Smooth muscle cell (in vitro differentiated cells): Measurements from ENCODE around the gene TRHDE. TPM values are rescaled to one million over a fixed set of nuclear protein-coding genes. Genes with fewer than 3 reads are reported as not detected.

ENCODE experiments used
- DNase-seq: peaks from one replicate; lab custom pipeline; 2025; ENCODE audit not compliant: unreplicated experiment; lab: John Stamatoyannopoulos, UW
- H2AFZ ChIP-seq: fragments of 200-600 bp; sonication (generic); 2 replicates; pipeline ENCODE4 v1.6.0; 2016; ENCODE audit warnings: antibody characterized with exemption, low read depth, mild to moderate bottlenecking
- H3F3A ChIP-seq: fragments of 200-600 bp; sonication (generic); 2 replicates; pipeline ENCODE4 v1.6.0; 2017; ENCODE audit warnings: antibody characterized with exemption, low read depth
- H3K27ac ChIP-seq: fragments of 200-600 bp; sonication (generic); 2 replicates; pipeline ENCODE4 v1.5.1; 2016; ENCODE audit warnings: low read depth, mild to moderate bottlenecking
- H3K27me3 ChIP-seq: fragments of 200-600 bp; sonication (generic); 2 replicates; pipeline ENCODE4 v1.6.1; 2016; ENCODE audit warnings: low read depth, mild to moderate bottlenecking
- H3K36me3 ChIP-seq: fragments of 200-600 bp; sonication (generic); 2 replicates; pipeline ENCODE4 v1.5.1; 2016; ENCODE audit warnings: low read depth
- H3K4me1 ChIP-seq: fragments of 200-600 bp; sonication (generic); 2 replicates; pipeline ENCODE4 v1.5.1; 2016; ENCODE audit warnings: low read depth
- H3K4me2 ChIP-seq: fragments of 200-600 bp; sonication (generic); 2 replicates; pipeline ENCODE4 v1.6.0; 2016; ENCODE audit warnings: mild to moderate bottlenecking
- H3K4me3 ChIP-seq: fragments of 200-600 bp; sonication (generic); 2 replicates; pipeline ENCODE4 v1.5.1; 2016; ENCODE audit warnings: mild to moderate bottlenecking
- H3K79me2 ChIP-seq: fragments of 200-600 bp; sonication (generic); 2 replicates; pipeline ENCODE4 v1.6.0; 2016; ENCODE audit warnings: low read depth, mild to moderate bottlenecking
- H3K9ac ChIP-seq: fragments of 200-600 bp; sonication (generic); 2 replicates; pipeline ENCODE4 v1.6.0; 2016; ENCODE audit warnings: low read depth
- H3K9me3 ChIP-seq: fragments of 200-600 bp; sonication (generic); replicated peaks from 2 replicates; pipeline ENCODE4 v1.5.1; 2016; ENCODE audit warnings: low read depth
- H4K20me1 ChIP-seq: fragments of 200-600 bp; sonication (generic); 2 replicates; pipeline ENCODE4 v1.6.0; 2016; ENCODE audit warnings: low read depth
- WGBS: methylation state at CpG from one replicate; pipeline ENCODE4 v1.1.7; 2016; ENCODE audit warnings: low lambda C conversion rate; 5-methylcytosine and 5-hydroxymethylcytosine counted together
- polyA plus RNA-seq: library from polyadenylated mRNA; unstranded; fragments of >200 nt; fragmentation: Nextera tagmentation; extraction: Ambion mirVana; gene quantifications from 2 replicates; pipeline ENCODE4 v1.2.1, GENCODE V29; 2016
- total RNA-seq: library from RNA; depleted of rRNA; stranded (reverse); fragments of >200 nt; gene quantifications from 2 replicates; pipeline ENCODE4 v1.2.3, GENCODE V29; 2014
- TF ChIP-seq, protein P1 (sequence below): fragments of 200-600 bp; sonication (generic); IDR thresholded peaks from 2 replicates; pipeline ENCODE4 v1.5.1; 2017; ENCODE audit warnings: borderline replicate concordance, mild to moderate bottlenecking, antibody characterized with exemption; ENCODE audit not compliant: insufficient read depth, poor library complexity, severe bottlenecking

TRHDE gene
- total and polyA plus RNA-seq, 2 experiments from 2014 or later = 0.32 to 0.81 TPM

DNA sequence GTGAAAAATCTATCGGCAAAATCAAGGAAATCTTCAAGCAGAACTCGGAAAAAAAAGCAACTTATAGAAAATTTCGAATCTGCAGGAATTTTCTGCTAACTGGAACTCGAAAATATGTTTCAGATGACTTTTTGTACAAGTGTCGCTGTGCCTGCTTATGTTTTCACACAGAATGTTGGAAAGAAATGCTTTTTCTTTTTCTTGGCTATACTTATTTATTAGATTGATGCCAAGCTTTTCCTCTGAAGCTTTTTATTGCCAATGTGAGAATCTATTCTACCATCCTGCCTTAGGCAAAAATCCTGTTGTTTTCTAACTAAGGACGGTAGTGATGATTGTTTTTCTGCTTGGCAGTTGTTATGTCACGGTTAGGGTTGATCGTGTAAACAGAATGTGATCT is 65.8 kb downstream of the TRHDE start:
- Histone ChIP-seq H3K9me3 (no peaks in the 10 kb centered on the region), H3K9ac (no peak overlapping the region), H4K20me1 (no peaks in the 10 kb centered on the region), H3K27me3 (no peaks in the 10 kb centered on the region), H3F3A (no peaks in the 10 kb centered on the region), H3K4me3 (no peak overlapping the region), H3K79me2 (no peaks in the 10 kb centered on the region), H3K4me1 (no peaks in the 10 kb centered on the region), H3K4me2 (no peak overlapping the region), H3K27ac (no peak overlapping the region), H3K36me3 (no peaks in the 10 kb centered on the region), H2AFZ (no peak overlapping the region)
- DNase-seq = no peak
- TF ChIP-seq, protein P1, sequence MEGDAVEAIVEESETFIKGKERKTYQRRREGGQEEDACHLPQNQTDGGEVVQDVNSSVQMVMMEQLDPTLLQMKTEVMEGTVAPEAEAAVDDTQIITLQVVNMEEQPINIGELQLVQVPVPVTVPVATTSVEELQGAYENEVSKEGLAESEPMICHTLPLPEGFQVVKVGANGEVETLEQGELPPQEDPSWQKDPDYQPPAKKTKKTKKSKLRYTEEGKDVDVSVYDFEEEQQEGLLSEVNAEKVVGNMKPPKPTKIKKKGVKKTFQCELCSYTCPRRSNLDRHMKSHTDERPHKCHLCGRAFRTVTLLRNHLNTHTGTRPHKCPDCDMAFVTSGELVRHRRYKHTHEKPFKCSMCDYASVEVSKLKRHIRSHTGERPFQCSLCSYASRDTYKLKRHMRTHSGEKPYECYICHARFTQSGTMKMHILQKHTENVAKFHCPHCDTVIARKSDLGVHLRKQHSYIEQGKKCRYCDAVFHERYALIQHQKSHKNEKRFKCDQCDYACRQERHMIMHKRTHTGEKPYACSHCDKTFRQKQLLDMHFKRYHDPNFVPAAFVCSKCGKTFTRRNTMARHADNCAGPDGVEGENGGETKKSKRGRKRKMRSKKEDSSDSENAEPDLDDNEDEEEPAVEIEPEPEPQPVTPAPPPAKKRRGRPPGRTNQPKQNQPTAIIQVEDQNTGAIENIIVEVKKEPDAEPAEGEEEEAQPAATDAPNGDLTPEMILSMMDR = no peak
- 85% methylated on average over 8 of the region's 8 CpGs for WGBS

DNA sequence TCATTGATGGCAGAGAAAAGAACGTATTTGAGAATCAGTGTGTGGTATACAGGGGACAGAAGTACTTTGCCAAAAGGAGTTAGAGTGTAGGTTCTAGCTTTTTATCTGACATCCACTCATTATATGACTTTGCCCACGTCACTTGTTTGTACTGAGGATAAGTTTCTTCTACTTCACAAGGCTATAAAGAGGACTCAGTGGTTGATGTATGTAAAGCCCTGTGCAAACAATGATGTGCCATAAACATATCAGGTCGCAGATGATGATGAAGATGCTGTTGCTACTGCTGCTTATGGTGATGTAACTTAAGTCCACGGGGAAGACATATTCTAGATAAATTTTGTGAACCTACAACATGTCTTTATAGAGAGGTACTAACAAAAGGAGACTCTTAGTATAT is 66.3 kb downstream of the TRHDE start:
- TF ChIP-seq, protein P1 = no peak
- Histone ChIP-seq H3K4me2 (no peak overlapping the region), H3K9me3 (no peaks in the 10 kb centered on the region), H3K36me3 (no peaks in the 10 kb centered on the region), H3F3A (no peaks in the 10 kb centered on the region), H3K27ac (no peak overlapping the region), H3K4me3 (no peak overlapping the region), H3K4me1 (no peaks in the 10 kb centered on the region), H3K9ac (no peak overlapping the region), H3K79me2 (no peaks in the 10 kb centered on the region), H3K27me3 (no peaks in the 10 kb centered on the region), H2AFZ (no peak overlapping the region), H4K20me1 (no peaks in the 10 kb centered on the region)
- 63% methylated on average over 4 of the region's 4 CpGs for WGBS
- no peak for DNase-seq

DNA sequence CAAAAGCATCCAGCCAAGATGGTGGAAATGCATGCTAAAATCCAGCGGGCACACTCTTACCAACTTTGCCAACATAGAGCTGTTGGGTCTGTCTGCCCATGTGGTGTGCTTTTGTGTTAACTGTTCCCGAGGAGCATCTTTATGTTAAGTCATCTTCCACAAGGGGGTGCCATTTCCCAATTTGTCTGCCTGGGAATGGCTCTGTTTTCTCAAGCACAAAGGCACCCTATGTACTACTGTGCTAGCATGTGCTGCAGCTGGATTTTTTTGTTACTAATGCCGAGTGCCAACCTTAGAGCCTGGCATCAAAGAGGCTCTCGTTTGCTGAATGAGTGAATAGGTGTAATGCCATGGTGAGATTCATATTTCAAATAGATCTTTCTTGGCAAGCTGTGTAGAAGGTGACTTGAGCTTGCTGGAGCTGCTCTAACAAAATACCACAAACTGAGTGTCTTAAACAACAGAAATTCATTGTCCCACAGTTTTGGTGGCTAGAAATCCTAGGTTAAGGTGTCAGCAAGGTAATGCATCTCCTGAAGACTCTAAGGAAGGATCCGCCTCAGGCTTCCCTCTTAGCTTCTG is 74.3 kb downstream of the TRHDE start:
- WGBS = 48% methylated on average over 5 of the region's 5 CpGs
- DNase-seq = peak; percentile 16
- H2AFZ ChIP-seq = peak overlapping the region; percentile 34

DNA sequence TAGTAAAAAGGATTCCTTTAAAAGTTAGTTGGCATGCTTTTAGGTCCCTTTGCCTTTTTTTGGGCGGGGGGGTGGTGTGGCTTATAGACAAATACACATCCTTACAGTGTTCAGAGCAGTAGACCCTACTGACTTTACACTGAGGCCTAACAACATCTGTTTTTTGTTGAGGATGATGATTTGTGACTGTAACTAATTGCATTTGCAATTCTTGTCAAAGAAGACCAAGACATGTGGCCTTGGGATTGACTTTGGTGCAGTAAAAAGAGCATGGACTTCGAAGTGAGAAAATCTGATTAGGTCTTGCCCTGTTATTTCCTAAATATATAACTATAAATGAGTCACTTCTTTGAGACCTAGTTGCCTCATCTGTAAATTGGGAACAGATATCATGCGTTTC is 77.3 kb downstream of the TRHDE start:
- H3K27me3 ChIP-seq = no peaks in the 10 kb centered on the region
- H3K27ac ChIP-seq = no peak overlapping the region
- no peaks in the 10 kb centered on the region for H3K4me1 ChIP-seq
- WGBS = 62% methylated on average over 3 of the region's 3 CpGs
- H3F3A ChIP-seq = no peaks in the 10 kb centered on the region
- DNase-seq = no peak
- no peak overlapping the region for H3K9ac ChIP-seq
- H3K9me3 ChIP-seq = no peaks in the 10 kb centered on the region
- no peak overlapping the region for H3K4me2 ChIP-seq
- TF ChIP-seq, protein P1 = no peak
- H2AFZ ChIP-seq = no peak overlapping the region
- H4K20me1 ChIP-seq = no peaks in the 10 kb centered on the region
- no peaks in the 10 kb centered on the region for H3K79me2 ChIP-seq
- no peaks in the 10 kb centered on the region for H3K36me3 ChIP-seq
- no peak overlapping the region for H3K4me3 ChIP-seq

More for the DNA sequence above, 74.3 kb downstream of the TRHDE start:
- no peaks in the 10 kb centered on the region for H3K27me3 ChIP-seq
- no peaks in the 10 kb centered on the region for H3K36me3 ChIP-seq
- TF ChIP-seq, protein P1 = peak; percentile 64
- no peak overlapping the region for H3K9ac ChIP-seq
- no peaks in the 10 kb centered on the region for H4K20me1 ChIP-seq
- no peak overlapping the region for H3K4me3 ChIP-seq
- H3K4me1 ChIP-seq = no peaks in the 10 kb centered on the region
- H3K4me2 ChIP-seq = no peak overlapping the region
- H3K79me2 ChIP-seq = no peaks in the 10 kb centered on the region
- no peak overlapping the region for H3K27ac ChIP-seq
- H3F3A ChIP-seq = no peaks in the 10 kb centered on the region
- H3K9me3 ChIP-seq = no peaks in the 10 kb centered on the region
